Measurements from ENCODE around the gene GATA1.

The GATA1 gene

DNA sequence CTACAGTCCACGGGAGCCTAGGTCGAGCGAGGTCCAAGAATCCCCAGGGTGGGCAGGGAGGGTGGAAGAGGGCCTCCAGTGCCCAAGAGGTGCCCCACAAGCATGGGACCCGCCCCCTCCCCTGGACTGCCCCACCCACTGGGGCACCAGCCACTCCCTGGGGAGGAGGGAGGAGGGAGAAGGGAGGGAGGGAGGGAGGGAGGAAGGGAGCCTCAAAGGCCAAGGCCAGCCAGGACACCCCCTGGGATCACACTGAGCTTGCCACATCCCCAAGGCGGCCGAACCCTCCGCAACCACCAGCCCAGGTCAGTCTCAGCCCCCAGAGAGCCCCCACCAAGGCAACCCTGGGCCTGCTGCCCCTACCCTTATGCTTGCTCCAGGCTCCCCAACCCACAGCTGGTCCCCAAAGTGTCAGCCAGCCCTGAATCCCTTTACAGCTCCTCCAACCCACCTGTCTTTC, at the start of gene GATA1:
GATA1 (plus strand) TSS at position 250 of the 460 bp plus-strand sequence. CDS start 4,520 bp downstream, outside the sequence.
- DNase-seq: peak; percentile 86

- DNase-seq: no peak
Measured at GRCh38 chrX:48736878-48737212, 49.5 kb upstream of the GATA1 start.

DNA sequence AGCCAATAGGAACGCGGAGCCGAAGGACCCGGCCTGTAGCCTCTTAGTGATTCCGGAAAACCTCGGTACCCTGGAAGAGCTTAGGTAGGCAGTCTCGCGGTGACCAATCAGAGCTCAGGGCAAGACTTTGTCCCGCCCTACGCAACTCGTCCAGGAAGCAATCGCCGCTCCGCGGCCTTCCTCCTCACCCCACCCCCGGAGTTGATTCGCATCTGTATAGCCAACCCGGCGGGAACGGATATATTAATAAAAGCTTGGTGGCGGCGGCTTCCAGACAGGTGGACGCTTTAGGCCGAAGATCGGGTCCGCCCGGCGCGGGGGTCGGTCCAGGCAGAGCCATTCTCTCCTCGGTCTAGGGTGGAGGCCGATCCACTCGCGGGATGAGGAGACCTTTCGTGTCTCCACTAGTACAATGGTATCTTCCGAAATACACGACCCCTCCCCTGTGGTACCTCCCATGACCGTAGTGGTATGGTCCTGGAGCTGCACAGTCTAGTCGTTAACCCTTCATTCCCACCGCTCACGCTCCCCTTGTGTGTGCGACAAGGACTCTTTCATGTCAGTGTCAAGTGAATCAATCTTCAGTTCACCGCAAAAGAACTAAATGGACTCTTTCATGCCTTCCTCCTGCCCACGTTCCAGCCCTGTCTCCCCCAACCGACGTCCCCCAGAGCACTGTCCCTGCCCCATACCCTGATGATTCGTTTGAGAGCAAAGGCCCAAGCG, 49.0 kb upstream of the GATA1 start:
- peak; percentile 97 for DNase-seq

GRCh38 chrX:48737940-48738339, 48.5 kb upstream of the GATA1 start:
- no peak for DNase-seq

- no peak for DNase-seq
Measured at GRCh38 chrX:48741834-48742233, 44.6 kb upstream of the GATA1 start.

DNA sequence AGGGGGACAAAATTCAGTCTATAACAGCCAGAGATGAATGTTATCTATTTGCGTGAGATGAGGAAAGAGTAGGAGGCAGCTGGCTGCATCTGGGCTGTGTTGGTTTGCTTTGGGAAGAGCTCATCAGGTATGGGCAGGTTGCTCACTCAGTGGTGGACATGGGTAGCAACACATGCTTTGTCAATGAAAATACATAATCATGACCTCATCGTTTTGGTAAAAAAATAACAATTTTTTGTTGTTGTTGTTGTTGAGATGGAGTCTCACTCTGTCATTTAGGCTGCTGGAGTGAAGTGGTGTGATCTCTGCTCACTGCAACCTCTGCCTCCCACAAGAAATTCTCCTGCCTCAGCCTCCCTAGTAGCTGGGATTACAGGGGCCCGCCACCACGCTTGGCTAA, 41.2 kb upstream of the GATA1 start:
- DNase-seq: no peak

DNA sequence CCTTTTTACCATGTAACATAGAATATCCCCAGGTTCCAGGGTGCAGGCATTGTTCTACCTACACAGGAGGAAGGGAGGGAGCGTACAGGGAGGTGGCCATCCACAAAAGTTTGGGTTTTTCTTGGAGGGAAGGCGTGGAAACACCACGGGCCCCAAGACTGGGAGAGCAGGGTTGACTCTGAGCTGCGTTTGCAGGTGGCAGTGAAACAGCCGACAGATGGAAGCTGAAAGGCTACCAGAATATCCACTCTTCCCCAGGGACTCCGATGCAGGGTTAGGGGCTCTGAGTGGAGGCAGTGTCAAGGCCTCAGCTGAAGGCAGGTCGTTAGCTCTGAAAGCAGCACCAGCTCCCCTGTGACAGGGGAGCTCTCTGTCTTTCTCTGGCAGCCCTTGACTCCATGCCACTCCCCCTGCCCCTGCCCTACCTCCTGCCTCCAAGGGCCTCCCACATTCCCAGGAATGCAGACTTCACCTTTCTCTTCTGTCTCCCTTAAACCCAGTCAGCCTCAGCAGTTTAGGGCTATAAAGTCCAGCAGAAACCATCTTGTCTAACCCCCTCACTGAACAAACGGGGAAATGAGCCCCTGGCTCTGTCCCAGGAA, 38.9 kb upstream of the GATA1 start:
- no peak for DNase-seq

DNA sequence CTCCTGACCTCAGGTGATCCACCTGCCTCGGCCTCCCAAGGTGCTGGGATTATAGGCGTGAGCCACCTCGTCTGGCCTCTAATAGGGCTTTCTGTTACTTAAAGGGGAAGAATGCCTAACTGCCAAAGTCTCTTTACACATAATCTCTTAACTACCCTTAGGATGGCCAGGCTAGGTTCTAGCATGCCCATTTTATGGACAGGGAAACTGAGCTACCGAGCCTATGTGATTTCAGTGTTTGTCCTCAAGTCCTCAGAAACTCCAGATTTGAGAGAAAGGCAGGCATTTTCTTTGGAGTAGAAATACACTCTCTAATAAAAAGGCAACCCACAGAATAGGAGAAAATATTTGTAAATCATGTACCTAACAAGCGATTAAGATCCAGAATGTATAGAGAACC, 37.2 kb upstream of the GATA1 start:
- DNase-seq: no peak

GRCh38 chrX:48751343-48751742, 35.0 kb upstream of the GATA1 start:
- no peak for DNase-seq

- DNase-seq: no peak
Measured at GRCh38 chrX:48752498-48752897, 33.9 kb upstream of the GATA1 start.

DNA sequence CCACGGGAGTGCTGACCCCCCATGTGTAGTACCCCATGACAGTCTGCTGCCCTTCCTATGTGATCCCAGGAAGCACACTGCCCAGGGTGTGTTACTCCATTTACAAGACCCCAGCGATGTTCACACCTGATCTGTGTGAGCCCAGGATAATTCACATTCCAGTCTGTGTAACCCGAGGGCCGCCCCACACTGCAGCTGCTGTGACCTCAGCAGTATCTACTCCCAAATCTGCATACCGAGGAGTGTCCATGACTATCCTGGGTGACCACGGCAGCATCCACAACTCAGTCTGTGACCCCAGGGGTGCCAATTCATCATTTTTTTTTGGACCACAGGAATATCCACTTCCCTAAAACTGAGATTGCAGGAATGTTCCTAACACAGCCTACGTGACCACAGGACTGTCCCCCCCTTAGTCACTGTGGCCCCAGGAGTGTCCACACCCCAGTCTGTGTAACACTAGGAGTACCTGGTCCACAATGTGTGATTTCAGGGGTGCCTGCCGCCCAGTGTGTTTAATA, 32.6 kb upstream of the GATA1 start:
- no peak for DNase-seq

DNA sequence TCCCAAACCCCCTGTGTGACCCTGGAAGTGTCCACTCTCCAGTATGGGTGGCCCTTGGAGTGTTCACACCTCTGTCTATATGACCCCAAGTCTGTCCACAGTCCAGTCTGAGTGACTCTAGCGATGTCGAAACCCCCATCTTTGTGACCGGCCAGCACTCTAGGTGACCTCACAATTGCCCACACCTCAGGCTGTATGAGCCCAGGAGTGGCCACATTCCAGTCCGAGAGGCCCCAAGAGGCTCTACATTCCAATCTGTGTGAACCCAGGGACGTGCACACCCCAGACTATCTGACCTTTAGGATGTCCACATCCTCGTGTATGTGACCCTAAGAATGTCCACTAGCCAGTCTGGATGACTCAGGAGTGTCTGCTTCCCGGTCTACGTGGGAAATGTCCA, 32.2 kb upstream of the GATA1 start:
- no peak for DNase-seq

DNA sequence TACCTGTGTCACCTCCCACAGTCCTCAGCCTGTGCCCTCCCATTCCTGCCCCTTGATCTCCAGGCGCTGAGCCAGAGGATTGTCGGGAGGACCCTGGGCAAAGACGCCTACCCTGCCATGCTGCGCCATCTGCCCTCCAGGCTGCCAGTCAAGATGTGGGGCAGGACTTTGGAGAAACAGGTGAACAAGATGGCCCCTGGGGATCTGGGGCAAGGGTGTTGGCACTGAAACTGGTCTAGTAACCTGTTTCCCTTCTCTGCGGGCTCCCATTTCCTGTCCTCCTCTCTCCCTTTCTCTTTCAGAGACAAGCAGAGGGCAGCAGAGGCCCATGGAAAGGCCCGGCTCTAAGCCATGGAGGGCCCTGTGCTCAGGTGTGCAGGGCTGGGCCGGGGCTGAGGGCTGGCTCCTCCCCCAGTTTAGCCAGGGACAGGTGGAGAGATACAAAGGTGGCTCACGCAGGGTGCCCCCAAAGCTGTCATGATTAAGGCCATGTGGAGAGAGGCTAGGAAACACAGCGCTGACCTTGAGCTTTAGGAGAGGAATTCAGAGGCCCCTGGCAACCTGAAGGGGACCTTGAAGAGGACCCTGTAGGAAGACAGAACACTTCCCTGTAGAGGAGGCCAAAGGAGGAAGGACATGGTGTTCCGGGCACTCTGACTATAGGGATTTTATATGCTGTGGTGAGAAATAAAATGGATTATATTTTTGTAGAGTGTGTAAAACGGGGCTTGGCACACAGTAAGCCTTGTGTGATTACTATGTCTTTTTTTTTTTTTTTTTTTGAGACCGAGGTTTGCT, 24.5 kb upstream of the GATA1 start, which contains the start of gene GLOD5:
GLOD5 (plus strand) TSS at position 74 of the 798 bp plus-strand sequence; CDS start at position 118, 44 bp downstream.
- DNase-seq: peak; percentile 50

- no peak for DNase-seq
Measured at GRCh38 chrX:48769230-48769629, 17.2 kb upstream of the GATA1 start.

DNA sequence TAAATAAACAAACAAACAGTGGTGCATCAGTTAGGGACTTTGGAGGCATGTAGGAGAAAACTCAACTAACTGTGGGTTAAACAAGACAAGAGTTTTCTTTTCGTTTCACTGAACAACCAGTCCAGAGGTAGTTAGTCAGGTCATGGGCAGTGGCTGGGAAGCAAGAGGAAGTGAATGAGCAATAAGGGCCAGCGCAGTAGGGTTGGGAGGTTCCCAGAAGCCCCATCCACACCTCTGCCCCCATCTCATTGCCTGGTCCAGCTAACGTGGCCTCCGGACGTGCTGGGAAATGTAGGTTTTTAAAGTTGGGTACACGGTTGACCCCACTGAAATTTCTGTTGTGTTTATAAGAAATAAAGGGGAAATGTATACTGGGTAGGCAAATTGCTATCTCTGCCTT, 16.1 kb upstream of the GATA1 start:
- no peak for DNase-seq

- DNase-seq: no peak
Measured at GRCh38 chrX:48772602-48773001, 13.8 kb upstream of the GATA1 start.

DNA sequence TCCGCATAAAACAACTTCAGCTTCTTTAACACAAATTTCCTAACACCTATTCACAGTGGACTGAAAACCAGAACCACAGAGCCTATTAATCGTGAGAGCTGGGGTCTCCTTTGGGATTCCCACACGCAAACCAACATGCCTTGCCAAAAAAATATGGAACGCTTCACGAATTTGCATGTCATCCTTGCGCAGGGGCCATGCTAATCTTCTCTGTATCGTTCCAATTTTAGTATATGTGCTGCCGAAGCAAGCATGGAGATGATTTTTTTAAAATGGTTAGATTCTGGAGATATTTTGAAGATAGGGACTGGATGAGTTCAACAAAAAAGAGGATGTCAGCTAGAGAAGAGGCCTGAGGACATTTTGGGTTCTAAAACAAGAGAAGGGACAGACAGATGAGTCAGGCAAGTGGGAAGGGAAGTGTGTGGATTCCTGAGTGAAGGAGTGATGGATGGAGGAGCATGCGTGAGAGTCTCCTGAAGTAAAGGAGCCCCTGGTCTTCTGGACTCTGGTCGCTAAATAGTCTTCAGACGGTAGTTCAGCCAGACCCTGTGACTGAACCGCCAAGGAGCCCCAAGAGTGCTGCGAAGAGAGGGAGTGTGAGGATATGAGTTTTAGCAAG, 9.5 kb upstream of the GATA1 start:
- DNase-seq: no peak

GRCh38 chrX:48779399-48779798, 7.0 kb upstream of the GATA1 start:
- DNase-seq: no peak

- no peak for DNase-seq
Measured at GRCh38 chrX:48781705-48782104, 4.7 kb upstream of the GATA1 start.

GRCh38 chrX:48782216-48782615, 4.2 kb upstream of the GATA1 start:
- no peak for DNase-seq

GRCh38 chrX:48782795-48783194, 3.6 kb upstream of the GATA1 start:
- peak; percentile 95 for DNase-seq

GRCh38 chrX:48784726-48785125, 1.7 kb upstream of the GATA1 start:
- peak; percentile 52 for DNase-seq

GRCh38 chrX:48785186-48785539, 1.2 kb upstream of the GATA1 start:
- DNase-seq: peak; percentile 42

All from hematopoietic multipotent progenitor cell treated with erythropoietin and hydrocortisone succinate and interleukin-3 and kit ligand, for 8 days (in vitro differentiated cells).